H1 (cell line): ENCODE data around the gene PNMA1. TPM values are rescaled to one million over a fixed set of nuclear protein-coding genes. Genes with fewer than 3 reads are reported as not detected.

Experiments
- CTCF ChIA-PET: fragments of 300-600 bp; sonication (Branson Sonifier 250); formaldehyde crosslinking; loops from one replicate; lab custom pipeline; 2021; ENCODE audit not compliant: partially characterized antibody; lab: Charles Lee
- POLR2A ChIA-PET: fragments of 300-600 bp; sonication (Branson Sonifier 250); formaldehyde crosslinking; loops from one replicate; lab custom pipeline; 2021; ENCODE audit warnings: inconsistent platforms; ENCODE audit not compliant: partially characterized antibody; lab: Charles Lee
- DNase-seq, 2 experiments: peaks; one replicate each; pipeline versions ENCODE4 v3.0.0 to v3.0.0-alpha.2; 2010 to 2022; ENCODE audit warnings: low spot score in 2 of 2, low read depth in 1 of 2, mixed read lengths in 1 of 2
- FAIRE-seq: peaks from 2 replicates; lab custom pipeline; 2011; peaks lifted over from hg19 to GRCh38; lab: Jason Lieb, UNC
- H2AFZ ChIP-seq: 2 replicates; pipeline ENCODE4 v1.8.1; 2012; ENCODE audit warnings: low read length, inconsistent platforms
- H2AK5ac ChIP-seq: 2 replicates; pipeline ENCODE4 v1.6.1; 2013; ENCODE audit warnings: low read depth, low read length
- H2BK120ac ChIP-seq: replicated peaks from 2 replicates; pipeline ENCODE3; 2013; ENCODE audit warnings: low read depth, low read length, inconsistent platforms
- H2BK12ac ChIP-seq: 2 replicates; pipeline ENCODE4 v1.6.1; 2013; ENCODE audit warnings: low read depth, low read length
- H2BK15ac ChIP-seq: 2 replicates; pipeline ENCODE4 v1.6.1; 2013; ENCODE audit warnings: low read length
- H2BK20ac ChIP-seq: 2 replicates; pipeline ENCODE4 v1.6.1; 2013; ENCODE audit warnings: low read length
- H2BK5ac ChIP-seq: 2 replicates; pipeline ENCODE4 v1.6.1; 2013; ENCODE audit warnings: low read depth, low read length
- H3K14ac ChIP-seq: 2 replicates; pipeline ENCODE4 v1.6.1; 2013; ENCODE audit warnings: inconsistent platforms; ENCODE audit not compliant: insufficient read length
- H3K18ac ChIP-seq: 2 replicates; pipeline ENCODE4 v1.6.1; 2013; ENCODE audit warnings: low read length; ENCODE audit errors: extremely low read depth
- H3K23ac ChIP-seq: 2 replicates; pipeline ENCODE4 v1.6.1; 2013; ENCODE audit warnings: inconsistent platforms; ENCODE audit not compliant: insufficient read length
- H3K23me2 ChIP-seq: 2 replicates; pipeline ENCODE4 v1.6.1; 2013; ENCODE audit warnings: low read depth, low read length
- H3K27ac ChIP-seq: 2 replicates; pipeline ENCODE4 v1.6.1; 2011; ENCODE audit warnings: low read depth, low read length, inconsistent platforms
- H3K27me3 ChIP-seq, 4 experiments: replicated peaks in 1 of 4; 1 replicate in 1 of 4; 2 replicates in 3 of 4; pipeline versions ENCODE4 v1.6.1 to v1.8.1; 2011 to 2013; ENCODE audit warnings: low read length in 3 of 4, mild to moderate bottlenecking in 3 of 4, inconsistent platforms in 2 of 4, mixed read lengths in 2 of 4, moderate library complexity in 1 of 4; ENCODE audit not compliant: control insufficient read depth in 3 of 4, insufficient read depth in 3 of 4; ENCODE audit errors: extremely low read depth in 1 of 4
- H3K36me3 ChIP-seq, 4 experiments: 2 replicates each; pipeline versions ENCODE4 v1.6.1 to v1.8.1; 2011 to 2013; ENCODE audit warnings: mild to moderate bottlenecking in 4 of 4, low read length in 3 of 4, moderate library complexity in 2 of 4, control low read depth in 1 of 4, inconsistent platforms in 1 of 4; ENCODE audit not compliant: insufficient read depth in 4 of 4, control insufficient read depth in 2 of 4
- H3K4ac ChIP-seq: replicated peaks from 2 replicates; pipeline ENCODE3; 2013; ENCODE audit warnings: low read length, low read depth, mixed read lengths, inconsistent platforms; ENCODE audit not compliant: insufficient read length
- H3K4me1 ChIP-seq, 4 experiments: replicated peaks in 1 of 4; 1 replicate in 1 of 4; 2 replicates in 3 of 4; pipeline versions ENCODE4 v1.6.1 to v1.8.1; 2011 to 2013; ENCODE audit warnings: low read length in 3 of 4, inconsistent platforms in 2 of 4, mixed read lengths in 1 of 4; ENCODE audit not compliant: insufficient read depth in 4 of 4, control insufficient read depth in 3 of 4
- H3K4me2 ChIP-seq, 2 experiments: 2 replicates each; pipeline versions ENCODE4 v1.6.1 to v1.8.1; 2011 to 2013; ENCODE audit warnings: low read depth in 2 of 2, low read length in 2 of 2, control low read depth in 1 of 2, inconsistent platforms in 1 of 2, mild to moderate bottlenecking in 1 of 2; ENCODE audit not compliant: insufficient read depth in 1 of 2
- H3K4me3 ChIP-seq, 4 experiments: fragments of 200-600, 300-600 bp in 1 of 4; sonication (generic), shearing (Covaris generic), sonication (Bioruptor Twin) in 1 of 4; 2 replicates each; pipeline versions ENCODE4 v1.5.1 to v1.8.1; 2011 to 2016; ENCODE audit warnings: low read length in 4 of 4, low read depth in 3 of 4, control low read depth in 2 of 4, inconsistent platforms in 2 of 4, mild to moderate bottlenecking in 2 of 4, mixed read lengths in 1 of 4, moderate library complexity in 1 of 4; ENCODE audit not compliant: insufficient read depth in 2 of 4; ENCODE audit errors: extremely low read depth in 1 of 4
- H3K56ac ChIP-seq: replicated peaks from 2 replicates; pipeline ENCODE3; 2013; ENCODE audit warnings: low read depth, mild to moderate bottlenecking, mixed read lengths, low read length, inconsistent platforms; ENCODE audit not compliant: insufficient read length
- H3K79me1 ChIP-seq: 2 replicates; pipeline ENCODE4 v1.6.1; 2013; ENCODE audit warnings: low read depth, low read length, control low read depth
- H3K79me2 ChIP-seq, 2 experiments: 2 replicates each; pipeline versions ENCODE4 v1.6.1 to v1.8.1; 2012 to 2013; ENCODE audit warnings: low read length in 2 of 2, mild to moderate bottlenecking in 2 of 2, inconsistent platforms in 1 of 2; ENCODE audit not compliant: insufficient read depth in 2 of 2, control insufficient read depth in 1 of 2
- H3K9ac ChIP-seq, 4 experiments: replicated peaks in 1 of 4; 1 replicate in 1 of 4; 2 replicates in 3 of 4; pipeline versions ENCODE4 v1.6.1 to v1.8.1; 2011 to 2013; ENCODE audit warnings: low read depth in 3 of 4, low read length in 3 of 4, control low read depth in 2 of 4, mild to moderate bottlenecking in 2 of 4, moderate library complexity in 2 of 4, inconsistent platforms in 1 of 4; ENCODE audit errors: extremely low read depth in 1 of 4
- H3K9me3 ChIP-seq, 2 experiments: 2 replicates each; pipeline versions ENCODE4 v1.6.1 to v1.8.1; 2012 to 2013; ENCODE audit warnings: mild to moderate bottlenecking in 2 of 2, moderate library complexity in 2 of 2, control low read depth in 1 of 2, inconsistent platforms in 1 of 2, low read depth in 1 of 2, low read length in 1 of 2, mixed read lengths in 1 of 2; ENCODE audit not compliant: insufficient read depth in 2 of 2
- H4K20me1 ChIP-seq, 2 experiments: replicated peaks in 1 of 2; 2 replicates each; pipeline versions ENCODE3 to v1.8.1; 2011 to 2013; ENCODE audit warnings: inconsistent platforms in 2 of 2, low read length in 2 of 2, mild to moderate bottlenecking in 1 of 2; ENCODE audit not compliant: insufficient read depth in 2 of 2, control insufficient read depth in 1 of 2
- H4K5ac ChIP-seq: 2 replicates; pipeline ENCODE4 v1.6.1; 2013; ENCODE audit warnings: low read length, low read depth, mixed read lengths, inconsistent platforms; ENCODE audit not compliant: insufficient read length
- H4K8ac ChIP-seq: 2 replicates; pipeline ENCODE4 v1.8.0; 2013; ENCODE audit warnings: mild to moderate bottlenecking, moderate library complexity, low read length, inconsistent platforms; ENCODE audit not compliant: insufficient read depth; ENCODE audit errors: extremely low read depth
- H4K91ac ChIP-seq: replicated peaks from 2 replicates; pipeline ENCODE3; 2013; ENCODE audit warnings: low read length, mixed read lengths, inconsistent platforms; ENCODE audit not compliant: insufficient read length
- CBX5 ChIP-seq: fragments of 300-800, 300-1000 bp; sonication (generic); IDR thresholded peaks from 2 replicates; pipeline ENCODE4 v1.7.1; 2016; ENCODE audit warnings: antibody characterized with exemption, low read length, low read depth
- CTCF ChIP-seq, 3 experiments: IDR thresholded peaks; 1 replicate in 2 of 3; 2 replicates in 1 of 3; pipeline versions ENCODE4 v1.5.1 to v1.6.1; 2011; ENCODE audit warnings: low read length in 3 of 3, mild to moderate bottlenecking in 3 of 3, inconsistent platforms in 2 of 3, low read depth in 1 of 3, moderate library complexity in 1 of 3; ENCODE audit not compliant: insufficient read depth in 1 of 3; ENCODE audit errors: control extremely low read depth in 1 of 3
- PHF8 ChIP-seq: fragments of 200-600 bp; sonication (generic); conservative IDR thresholded peaks from 2 replicates; pipeline ENCODE4 v1.7.1; 2012; ENCODE audit warnings: low read depth, mild to moderate bottlenecking, inconsistent platforms, low read length, moderate library complexity
- RAD21 ChIP-seq, 2 experiments: IDR thresholded peaks in 1 of 2; conservative IDR thresholded peaks in 1 of 2; 2 replicates each; pipeline ENCODE4 v1.6.1; 2011; ENCODE audit warnings: low read depth in 2 of 2, low read length in 2 of 2, improper control_type of control experiment in 1 of 2, inconsistent platforms in 1 of 2, mild to moderate bottlenecking in 1 of 2, moderate library complexity in 1 of 2
- RNF2 ChIP-seq: fragments of 200-900, 300-1000 bp; sonication (generic); IDR thresholded peaks from 2 replicates; pipeline ENCODE4 v1.7.1; 2016; ENCODE audit warnings: borderline replicate concordance, low read depth, mild to moderate bottlenecking, antibody characterized with exemption, low read length; ENCODE audit not compliant: poor library complexity, severe bottlenecking; ENCODE audit errors: missing control alignments
- SP1 ChIP-seq: IDR thresholded peaks from 2 replicates; pipeline ENCODE4 v1.6.1; 2011; ENCODE audit warnings: low read depth, low read length
- USF2 ChIP-seq: IDR thresholded peaks from 2 replicates; pipeline ENCODE4 v1.6.1; 2011; ENCODE audit warnings: low read length, improper control_type of control experiment
- WGBS, 2 experiments: shearing (Covaris generic) in 1 of 2; methylation state at CpG; one replicate each; pipeline versions ENCODE4 v1.1.6 to v1.1.7; 2013 to 2015; ENCODE audit warnings: low lambda C conversion rate in 2 of 2, mixed read lengths in 2 of 2, inconsistent platforms in 1 of 2, low coverage in 1 of 2, missing lambda C conversion rate in 1 of 2; ENCODE audit not compliant: insufficient replicate concordance in 2 of 2, insufficient coverage in 1 of 2, insufficient read length in 1 of 2; ENCODE audit errors: extremely low coverage in 1 of 2, missing lambda C conversion rate in 1 of 2; 5-methylcytosine and 5-hydroxymethylcytosine counted together
- polyA plus RNA-seq, 7 experiments: library from polyadenylated mRNA; depleted of rRNA in 3 of 7; stranded (reverse) in 5 of 7; unstranded in 2 of 7; fragments of >200 nt in 5 of 7; fragments of 200-250 nt in 2 of 7; gene quantifications; 1 replicate in 5 of 7; 2 replicates in 1 of 7; 4 replicates in 1 of 7; pipeline versions ENCODE4 v1.2.1 to v1.2.3, GENCODE V29; 2011 to 2013; ENCODE audit warnings: missing spikeins in 2 of 7, mixed read lengths in 2 of 7
- total RNA-seq: library from RNA; stranded (reverse); fragmentation: NEBNext Ultra II Directional; extraction: Animal tissue kit (Norgen Biotek cat#: 25700); gene quantifications from 2 replicates; pipeline ENCODE4 v1.2.1, GENCODE V29; 2021

PNMA1 gene
- total and polyA plus RNA-seq, 2 of the 8 experiments (the other 6 are each of a cell fraction or from before 2014, with no cell fraction given) = 15.8 to 52.7 TPM

GRCh38 chr14:73752297-73752992 is 38.3 kb upstream of the PNMA1 start:
- ChIA-PET CTCF (interaction anchor here (0.8 to 12.5 kb wide), 16 partner anchors 10 to 183 kb away, joined by 3 to 198 read pairs (median 4); no protein-coding TSS in a partner anchor), POLR2A (interaction anchor here (1.0 to 1.4 kb wide), 2 partner anchors 19 to 34 kb away, joined by 3 to 5 read pairs; no protein-coding TSS in a partner anchor)
- Histone ChIP-seq H2BK12ac (no peak overlapping the region), H3K79me1 (peaks cover 17% of the 10 kb centered on the region), H3K27ac (no peak overlapping the region), H2BK120ac (no peak overlapping the region), H3K18ac (no peak overlapping the region), H4K20me1 (peaks cover 9 to 14% of the 10 kb centered on the region in 2 experiments), H2BK20ac (no peak overlapping the region), H3K4me2 (no peak overlapping the region), H3K36me3 (no peaks in the 10 kb centered on the region), H3K9me3 (no peaks in the 10 kb centered on the region), H3K79me2 (peaks cover 0 to 54% of the 10 kb centered on the region in 2 experiments; a peak in 3 of 4 replicates), H2AK5ac (no peak overlapping the region), H3K4ac (no peak overlapping the region), H3K56ac (no peak overlapping the region), H2BK5ac (no peak overlapping the region), H4K91ac (no peak overlapping the region), H3K23ac (no peak overlapping the region), H4K8ac (peak overlapping the region; percentile 37; the same call in 1 of the 2 replicates), H2BK15ac (no peak overlapping the region), H2AFZ (no peak overlapping the region), H3K9ac (no peak overlapping the region), H4K5ac (no peak overlapping the region), H3K27me3 (no peaks in the 10 kb centered on the region), H3K14ac (no peak overlapping the region), H3K4me1 (peaks cover 0 to 21% (median 9%) of the 10 kb centered on the region in 4 experiments; a peak in 5 of 7 replicates), H3K23me2 (no peaks in the 10 kb centered on the region), H3K4me3 (no peak overlapping the region)
- FAIRE-seq = no peak
- no peak for DNase-seq
- WGBS, 2 experiments = 92% methylated on average over 7 of the region's 7 CpGs; no CpG with 5 or more reads in 1 of the 2 experiments
- TF ChIP-seq CTCF (IDR thresholded peaks at IDR 0.05; ENCODE audit: control extremely low read depth in 1 of 3, insufficient read depth in 1 of 3, low read depth in 1 of 3, low read length in 3 of 3) (peak; percentile 6 to 36 (median 29)), SP1 (no peak), RAD21 (IDR thresholded peaks at IDR 0.05 in 1 of 2, conservative IDR thresholded peaks at IDR 0.05 in 1 of 2; ENCODE audit: low read depth in 2 of 2, low read length in 2 of 2) (peak in 1 of 2 experiments; percentile 43; a peak in 3 of 4 replicates), RNF2 (no peak), USF2 (no peak), PHF8 (no peak), CBX5 (no peak)
